Posterior vena cava (tissue), 2 donors: ENCODE measurements around the gene WNT2B. TPM values are rescaled to one million over a fixed set of nuclear protein-coding genes. Genes with fewer than 3 reads are reported as not detected.
A peak's percentile ranks its signal among the peaks of the same experiment; 100 is the strongest.

ENCODE experiments used
- DNase-seq: peaks from one replicate; pipeline ENCODE4 v3.0.0-alpha.2; 2020; ENCODE audit warnings: low spot score
- intact Hi-C, 2 donors: fragments of 100-400 bp; cut with DNase I; formaldehyde crosslinking; loops; one replicate each; pipeline versions ENCODE4 v1.14.1 to v1.14.2; 2022 to 2023
- total RNA-seq, 2 donors: library from RNA; stranded (reverse); fragmentation: NEBNext Ultra II Directional; extraction: Animal tissue kit (Norgen Biotek cat#: 25700); gene quantifications; one replicate each; pipeline ENCODE4 v1.2.1, GENCODE V29; 2021
- donor health status: DM: yes; HTN: yes; CAD: no.
- donor health status: DM: yes; HTN: yes; CAD: no.

WNT2B gene
- total RNA-seq, 2 donors from 2014 or later, result 2.5 to 3.2 TPM

DNA sequence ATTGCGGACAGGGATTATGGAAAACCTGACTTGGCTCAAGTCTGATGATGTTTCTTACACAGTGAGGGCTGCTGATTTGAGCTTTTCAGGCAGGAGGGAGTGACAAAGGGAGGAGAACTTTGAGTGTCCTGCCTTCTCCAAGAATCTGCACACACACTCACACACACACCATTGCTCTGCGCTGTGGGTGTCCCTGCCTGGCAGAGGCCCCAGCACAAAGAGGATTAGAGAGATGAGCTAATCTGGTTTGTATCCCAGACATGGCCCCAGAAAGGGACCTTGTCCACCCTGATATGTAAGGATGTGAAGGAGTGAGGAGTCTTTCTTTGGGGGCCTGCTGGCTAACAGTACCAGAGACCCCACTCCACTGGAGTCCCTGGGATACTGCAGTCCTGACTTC lies 5.9 kb upstream of the WNT2B start:
- DNase-seq, result no peak
- intact Hi-C loops, result no loop called here

- intact Hi-C loops, result no loop called here
- peak; percentile 80 for DNase-seq
These were observed 4.6 kb upstream of the WNT2B start for GRCh38 chr1:112504001-112504660.

DNA sequence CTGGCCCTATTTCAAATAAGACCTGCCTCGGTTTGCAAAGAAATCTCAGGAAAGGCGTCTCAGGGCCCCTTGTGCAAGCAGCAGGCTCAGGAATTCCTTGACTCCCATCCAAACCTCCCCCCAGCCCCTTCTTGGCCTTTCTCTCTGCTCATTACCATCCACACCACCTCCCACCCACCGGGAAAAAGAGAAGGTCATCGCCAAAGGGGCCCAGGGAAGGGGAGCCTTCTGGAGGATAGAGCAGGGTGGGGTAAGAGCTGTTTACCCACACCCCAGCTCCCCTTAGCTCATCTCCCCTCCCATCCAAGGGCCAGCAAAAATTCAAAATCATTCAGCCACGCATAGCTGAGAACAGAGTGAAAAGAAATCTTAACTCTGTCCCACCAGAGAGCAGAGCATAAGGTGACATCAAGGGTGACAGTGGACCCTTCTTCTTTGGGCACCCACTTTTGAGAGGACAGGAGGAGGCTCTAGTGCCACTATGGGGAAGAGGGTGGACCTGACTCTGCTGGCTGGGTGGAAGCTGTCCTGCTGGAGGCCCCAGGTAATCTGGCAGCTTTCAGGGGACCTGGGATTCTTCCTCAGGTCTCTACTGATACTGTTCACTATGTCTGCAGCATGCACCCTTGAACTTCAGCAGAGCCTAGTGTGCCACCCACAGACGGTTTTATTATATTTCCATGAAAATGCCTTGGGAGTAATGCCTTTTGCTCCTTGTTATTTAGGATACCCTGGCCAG lies 3.9 kb upstream of the WNT2B start:
- peak; percentile 60 for DNase-seq

DNA sequence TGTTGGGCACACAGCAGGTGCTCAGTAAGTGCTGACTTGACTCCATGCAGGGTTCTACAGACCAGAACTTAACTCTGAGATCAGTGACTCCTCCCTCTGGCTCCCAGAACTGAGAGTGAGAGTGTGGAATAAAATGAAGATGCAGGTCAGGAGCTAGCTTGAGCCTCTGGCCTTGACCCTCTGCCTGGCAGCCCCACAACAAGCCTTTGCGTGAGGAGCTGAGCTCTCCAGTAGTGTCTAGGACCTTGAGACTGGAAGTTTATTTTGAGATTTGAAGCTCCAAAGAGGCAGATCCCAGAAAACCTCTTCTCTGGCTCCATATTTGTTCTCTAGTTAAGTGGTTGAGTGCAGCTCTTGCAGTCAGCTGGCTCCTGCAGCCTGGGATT lies 3.4 kb upstream of the WNT2B start:
- intact Hi-C loops, result no loop called here

More for the DNA sequence above, 3.9 kb upstream of the WNT2B start:
- intact Hi-C loops, result no loop called here

GRCh38 chr1:112505878-112506277 lies 2.9 kb upstream of the WNT2B start:
- intact Hi-C loops, result loop anchor here in 1 of 2 donors (2.0 kb wide), 1 partner anchor 59 kb away; no protein-coding TSS in a partner anchor

More for the DNA sequence above, 3.4 kb upstream of the WNT2B start:
- DNase-seq, result no peak

GRCh38 chr1:112506306-112506705 lies 2.5 kb upstream of the WNT2B start:
- intact Hi-C loops, result loop anchor here in 1 of 2 donors (2.0 kb wide), 1 partner anchor 60 kb away; no protein-coding TSS in a partner anchor
- peak; percentile 49 for DNase-seq

More at GRCh38 chr1:112505878-112506277, 2.9 kb upstream of the WNT2B start:
- DNase-seq, result no peak

- DNase-seq, result no peak
- intact Hi-C loops, result loop anchor here in 1 of 2 donors (2.0 kb wide), 1 partner anchor 60 kb away; no protein-coding TSS in a partner anchor
These were observed 2.0 kb upstream of the WNT2B start for GRCh38 chr1:112506731-112507130.

GRCh38 chr1:112507336-112507735 lies 1.4 kb upstream of the WNT2B start:
- intact Hi-C loops, result loop anchor here in 1 of 2 donors (2.0 kb wide), 1 partner anchor 61 kb away; no protein-coding TSS in a partner anchor
- peak; percentile 55 for DNase-seq

- intact Hi-C loops, result loop anchor here in 1 of 2 donors (2.0 kb wide), 1 partner anchor 61 kb away; no protein-coding TSS in a partner anchor
- peak; percentile 72 for DNase-seq
These were observed 866 bp upstream of the WNT2B start for GRCh38 chr1:112507921-112508277.

- intact Hi-C loops, result no loop called here
- DNase-seq, result no peak
These were observed 367 bp downstream of the WNT2B start for GRCh38 chr1:112509005-112509659.

- intact Hi-C loops, result no loop called here
- no peak for DNase-seq
These were observed 954 bp downstream of the WNT2B start for GRCh38 chr1:112509660-112510178.

DNA sequence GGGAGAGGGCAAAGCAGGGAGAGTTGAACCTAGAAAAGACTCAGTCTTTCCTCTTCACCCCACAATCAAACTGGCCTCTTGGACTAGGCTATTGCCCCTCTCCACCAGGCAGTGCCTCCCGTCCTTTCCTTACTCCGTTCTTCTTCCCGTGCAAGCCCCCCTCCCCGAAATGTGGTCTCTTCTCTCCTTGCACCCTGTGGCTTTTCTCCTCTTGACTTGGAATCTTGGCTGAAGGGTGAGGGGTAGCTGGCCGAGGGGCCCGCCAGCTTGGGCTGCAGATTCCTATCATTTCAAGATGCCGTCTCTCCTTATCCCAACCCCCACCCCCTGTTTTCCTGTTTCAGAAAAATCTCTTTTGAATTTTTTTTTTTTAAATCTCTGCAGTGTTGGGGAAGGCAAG lies 1.6 kb downstream of the WNT2B start:
- DNase-seq, result peak; percentile 54
- intact Hi-C loops, result no loop called here

- DNase-seq, result no peak
These were observed 3.1 kb downstream of the WNT2B start for GRCh38 chr1:112511897-112512296.

GRCh38 chr1:112513112-112513870 lies 4.5 kb downstream of the WNT2B start:
- DNase-seq, result peak; percentile 68
- intact Hi-C loops, result no loop called here

More at GRCh38 chr1:112511897-112512296, 3.1 kb downstream of the WNT2B start:
- intact Hi-C loops, result no loop called here

DNA sequence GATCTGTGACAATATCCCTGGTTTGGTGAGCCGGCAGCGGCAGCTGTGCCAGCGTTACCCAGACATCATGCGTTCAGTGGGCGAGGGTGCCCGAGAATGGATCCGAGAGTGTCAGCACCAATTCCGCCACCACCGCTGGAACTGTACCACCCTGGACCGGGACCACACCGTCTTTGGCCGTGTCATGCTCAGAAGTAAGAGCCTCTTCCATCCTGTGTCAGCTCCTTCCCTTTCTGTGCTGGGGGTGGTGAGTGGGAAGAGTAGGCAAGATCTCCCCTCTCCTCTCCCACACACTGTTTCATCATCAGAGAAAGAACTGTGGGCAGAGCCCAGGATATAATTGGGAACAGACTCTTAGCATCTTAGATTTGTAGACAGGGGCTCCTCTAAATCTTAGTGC lies 6.1 kb downstream of the WNT2B start:
- intact Hi-C loops, result no loop called here
- DNase-seq, result peak; percentile 73

GRCh38 chr1:112515311-112516009 lies 6.7 kb downstream of the WNT2B start:
- peak; percentile 57 for DNase-seq
- intact Hi-C loops, result no loop called here

DNA sequence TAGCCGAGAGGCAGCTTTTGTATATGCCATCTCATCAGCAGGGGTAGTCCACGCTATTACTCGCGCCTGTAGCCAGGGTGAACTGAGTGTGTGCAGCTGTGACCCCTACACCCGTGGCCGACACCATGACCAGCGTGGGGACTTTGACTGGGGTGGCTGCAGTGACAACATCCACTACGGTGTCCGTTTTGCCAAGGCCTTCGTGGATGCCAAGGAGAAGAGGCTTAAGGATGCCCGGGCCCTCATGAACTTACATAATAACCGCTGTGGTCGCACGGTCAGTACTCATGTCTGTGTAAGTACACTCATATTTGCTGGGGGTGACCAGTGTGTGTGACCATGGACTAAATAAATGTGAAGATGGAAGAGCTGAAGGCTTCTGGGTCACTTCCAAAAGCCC lies 7.4 kb downstream of the WNT2B start:
- intact Hi-C loops, result no loop called here
- peak; percentile 64 for DNase-seq

DNA sequence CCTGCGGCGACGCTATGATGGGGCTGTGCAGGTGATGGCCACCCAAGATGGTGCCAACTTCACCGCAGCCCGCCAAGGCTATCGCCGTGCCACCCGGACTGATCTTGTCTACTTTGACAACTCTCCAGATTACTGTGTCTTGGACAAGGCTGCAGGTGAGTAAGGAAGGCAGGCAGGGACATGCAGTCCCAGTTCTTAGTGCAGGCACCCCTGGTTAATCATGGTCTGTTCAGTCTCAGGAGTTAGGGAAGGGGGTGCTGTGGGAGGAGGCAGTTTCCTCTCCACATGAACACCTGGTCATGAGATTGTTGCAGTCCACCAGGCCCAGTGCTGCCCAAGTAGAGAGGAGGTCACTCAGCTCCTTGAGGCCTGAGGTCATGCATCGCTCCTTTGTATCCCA lies 8.5 kb downstream of the WNT2B start:
- DNase-seq, result no peak
- intact Hi-C loops, result no loop called here
